Astrocyte (in vitro differentiated cells and primary cell): Measurements from ENCODE around the gene IRAK1.

Experiments
- CTCF ChIP-seq: IDR thresholded peaks from 2 replicates; pipeline ENCODE4 v1.5.1; 2011; ENCODE audit warnings: low read depth, mild to moderate bottlenecking, inconsistent platforms, low read length, moderate library complexity; ENCODE audit not compliant: insufficient read depth
- EZH2 ChIP-seq: IDR thresholded peaks from 2 replicates; pipeline ENCODE4 v1.6.1; 2012; ENCODE audit warnings: mild to moderate bottlenecking, low read length, inconsistent platforms; ENCODE audit not compliant: insufficient read depth

DNA sequence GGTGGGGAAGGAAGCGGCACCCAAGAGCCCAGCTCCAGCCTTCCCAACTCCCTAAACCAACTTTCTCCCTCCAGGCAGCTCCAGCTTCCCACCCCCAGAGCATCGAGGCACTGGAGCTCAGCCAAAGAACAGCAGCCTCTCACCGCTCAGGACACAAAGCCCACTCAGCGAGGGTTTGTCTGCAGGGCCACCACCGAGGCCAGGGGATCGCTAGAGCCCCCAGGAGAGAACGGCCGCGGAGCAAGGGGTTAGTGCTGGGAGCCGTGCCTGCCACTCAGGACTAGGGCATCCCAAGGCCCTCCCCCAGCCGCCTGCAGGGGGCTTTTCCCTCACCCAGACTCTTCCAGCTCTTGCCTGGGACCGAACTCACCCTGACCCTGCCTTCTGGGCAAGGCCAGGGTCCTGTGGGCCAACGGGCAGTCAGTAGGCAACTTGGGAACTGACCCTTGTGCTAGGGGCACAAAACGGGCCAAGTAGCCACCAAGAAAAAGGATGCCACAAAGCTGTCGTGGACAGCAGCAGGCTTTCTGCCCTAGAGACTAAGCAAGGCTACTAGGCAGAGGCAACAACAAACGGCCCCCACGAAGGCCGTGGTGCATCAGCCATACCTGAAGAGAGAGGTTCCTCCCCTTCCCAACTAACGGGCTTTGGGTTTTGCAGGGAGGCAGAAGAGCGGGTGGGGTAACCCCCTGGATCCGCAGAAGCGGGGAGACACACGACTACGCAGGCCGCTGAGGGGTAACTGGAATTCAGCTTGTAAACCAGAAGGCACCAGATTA is 50.4 kb downstream of the IRAK1 start:
- TF ChIP-seq EZH2: no peak
- no peak for TF ChIP-seq CTCF
